Measurements from ENCODE around the gene CCDC117. TPM values are rescaled to one million over a fixed set of nuclear protein-coding genes. Genes with fewer than 3 reads are reported as not detected.

The CCDC117 gene
- total RNA-seq, 1 donor from 2014 or later, result 19.1 TPM

- Histone ChIP-seq H3K4me3 (ENCODE audit: low read depth, low read length) (no peak overlapping the region), H3K36me3 (ENCODE audit: control insufficient read depth, insufficient read depth, low read length) (no peaks in the 10 kb centered on the region), H3K27me3 (ENCODE audit: control insufficient read depth, insufficient read depth, low read length) (no peaks in the 10 kb centered on the region)
- TF ChIP-seq, protein P1, sequence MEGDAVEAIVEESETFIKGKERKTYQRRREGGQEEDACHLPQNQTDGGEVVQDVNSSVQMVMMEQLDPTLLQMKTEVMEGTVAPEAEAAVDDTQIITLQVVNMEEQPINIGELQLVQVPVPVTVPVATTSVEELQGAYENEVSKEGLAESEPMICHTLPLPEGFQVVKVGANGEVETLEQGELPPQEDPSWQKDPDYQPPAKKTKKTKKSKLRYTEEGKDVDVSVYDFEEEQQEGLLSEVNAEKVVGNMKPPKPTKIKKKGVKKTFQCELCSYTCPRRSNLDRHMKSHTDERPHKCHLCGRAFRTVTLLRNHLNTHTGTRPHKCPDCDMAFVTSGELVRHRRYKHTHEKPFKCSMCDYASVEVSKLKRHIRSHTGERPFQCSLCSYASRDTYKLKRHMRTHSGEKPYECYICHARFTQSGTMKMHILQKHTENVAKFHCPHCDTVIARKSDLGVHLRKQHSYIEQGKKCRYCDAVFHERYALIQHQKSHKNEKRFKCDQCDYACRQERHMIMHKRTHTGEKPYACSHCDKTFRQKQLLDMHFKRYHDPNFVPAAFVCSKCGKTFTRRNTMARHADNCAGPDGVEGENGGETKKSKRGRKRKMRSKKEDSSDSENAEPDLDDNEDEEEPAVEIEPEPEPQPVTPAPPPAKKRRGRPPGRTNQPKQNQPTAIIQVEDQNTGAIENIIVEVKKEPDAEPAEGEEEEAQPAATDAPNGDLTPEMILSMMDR (IDR thresholded peaks at IDR 0.05; ENCODE audit: insufficient read depth, low read length, poor library complexity, severe bottlenecking), result no peak
- no peak for DNase-seq (ENCODE audit: low read depth)
These were observed 65.1 kb downstream of the CCDC117 start for GRCh38 chr22:28837640-28838039.

Other genes with a start within 250 kb of the CCDC117 start
- 10.9 and 13.5 TPM in 2 replicates for gene TTC28, start 92.9 kb upstream of the CCDC117 start, total RNA-seq
- 8.1 and 10.3 TPM in 2 replicates for gene CHEK2, start 30.9 kb upstream of the CCDC117 start, total RNA-seq
- 23.0 and 34.2 TPM in 2 replicates for gene HSCB, start 30.7 kb upstream of the CCDC117 start, total RNA-seq
- gene XBP1, start 27.9 kb downstream of the CCDC117 start, total RNA-seq, result 288 and 291 TPM in 2 replicates
- gene ZNRF3, start 110.9 kb downstream of the CCDC117 start, total RNA-seq, result 10.5 and 14.0 TPM in 2 replicates

All from kidney epithelial cell (primary cell).